HG03025 (cell line): ENCODE measurements around the gene SAE1.
A peak's percentile ranks its signal among the peaks of the same experiment; 100 is the strongest.

Experiments used
- ATAC-seq: cut with Tn5 transposase; IDR thresholded peaks from one replicate; pipeline ENCODE4 v1.9.1; 2021; ENCODE audit warnings: mild to moderate bottlenecking, moderate library complexity; ENCODE audit not compliant: unreplicated experiment, low FRiP score

Gene SAE1

GRCh38 chr19:47157431-47158321 is 27.0 kb downstream of the SAE1 start:
- no peak for ATAC-seq

- ATAC-seq = no peak
Observed at GRCh38 chr19:47158367-47158791, 27.7 kb downstream of the SAE1 start.

- no peak for ATAC-seq
Observed at GRCh38 chr19:47158879-47159503, 28.4 kb downstream of the SAE1 start.

GRCh38 chr19:47161876-47162489 is 31.3 kb downstream of the SAE1 start:
- ATAC-seq = no peak

GRCh38 chr19:47168065-47168464 is 37.4 kb downstream of the SAE1 start:
- ATAC-seq = no peak

GRCh38 chr19:47172666-47173455 is 42.2 kb downstream of the SAE1 start:
- no peak for ATAC-seq

- no peak for ATAC-seq
Observed at GRCh38 chr19:47176071-47176626, 45.5 kb downstream of the SAE1 start.

GRCh38 chr19:47176627-47177090 is 46.0 kb downstream of the SAE1 start:
- no peak for ATAC-seq

- no peak for ATAC-seq
Observed at GRCh38 chr19:47179653-47180310, 49.1 kb downstream of the SAE1 start.

GRCh38 chr19:47183601-47184000 is 53.0 kb downstream of the SAE1 start:
- ATAC-seq = no peak

GRCh38 chr19:47186446-47187334 is 56.1 kb downstream of the SAE1 start:
- peak; percentile 86 for ATAC-seq

- no peak for ATAC-seq
Observed at GRCh38 chr19:47187335-47187655, 56.7 kb downstream of the SAE1 start.

- no peak for ATAC-seq
Observed at GRCh38 chr19:47187797-47188196, 57.2 kb downstream of the SAE1 start.

GRCh38 chr19:47188507-47189033 is 57.9 kb downstream of the SAE1 start:
- ATAC-seq = no peak

GRCh38 chr19:47190167-47190727 is 59.6 kb downstream of the SAE1 start:
- no peak for ATAC-seq

GRCh38 chr19:47195434-47195833 is 64.8 kb downstream of the SAE1 start:
- no peak for ATAC-seq

- no peak for ATAC-seq
Observed at GRCh38 chr19:47197141-47197540, 66.5 kb downstream of the SAE1 start.

- no peak for ATAC-seq
Observed at GRCh38 chr19:47200530-47200929, 69.9 kb downstream of the SAE1 start.
